NB4 (cell line): Measurements from ENCODE around the gene C1QB.

Experiments
- DNase-seq: peaks from one replicate; pipeline ENCODE4 v3.0.0; 2010; ENCODE audit warnings: low read depth
- H3K4me3 ChIP-seq: one replicate; pipeline ENCODE4 v1.5.1; 2011; ENCODE audit warnings: mild to moderate bottlenecking, low read depth, low read length, moderate library complexity
- CTCF ChIP-seq: IDR thresholded peaks from one replicate; pipeline ENCODE4 v1.5.1; 2012; ENCODE audit warnings: low read depth, low read length
- MYC ChIP-seq: IDR thresholded peaks from 2 replicates; pipeline ENCODE4 v1.6.1; 2011; ENCODE audit warnings: low read depth, low read length
- POLR2A ChIP-seq: IDR thresholded peaks from 2 replicates; pipeline ENCODE4 v1.6.1; 2011; ENCODE audit warnings: mild to moderate bottlenecking; ENCODE audit not compliant: insufficient read length; ENCODE audit errors: extremely low read depth
- TF ChIP-seq, protein P1 (sequence below): IDR thresholded peaks from 2 replicates; pipeline ENCODE4 v1.6.1; 2011; ENCODE audit warnings: low read depth, low read length

The C1QB gene

DNA sequence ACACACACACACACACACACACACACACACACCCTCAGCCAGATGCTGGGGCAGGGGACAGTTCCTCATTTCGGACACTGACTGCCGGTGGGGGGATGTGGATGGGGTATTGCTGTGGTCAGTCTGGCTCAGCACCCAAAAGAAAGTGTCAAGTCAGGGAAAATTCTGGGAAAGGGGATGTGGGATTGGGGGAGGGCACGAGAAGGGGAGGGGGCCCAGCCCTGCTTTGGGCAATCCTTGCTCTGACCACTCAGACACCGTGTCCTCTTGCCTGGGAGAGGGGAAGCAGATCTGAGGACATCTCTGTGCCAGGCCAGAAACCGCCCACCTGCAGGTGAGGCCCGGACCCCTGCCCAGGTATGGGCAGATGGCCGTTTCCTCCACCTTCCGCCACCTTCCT, 9.7 kb upstream of the C1QB start, which contains the start of gene C1QC:
C1QC (plus strand) TSS at position 253 of the 400 bp plus-strand sequence. CDS start 391 bp downstream, outside the sequence.
- H3K4me3 ChIP-seq: no peak within 1 kb of the TSS
- no peak for DNase-seq
- no peak for TF ChIP-seq CTCF
- TF ChIP-seq POLR2A: no peak
- no peak for TF ChIP-seq MYC
- TF ChIP-seq, protein P1, sequence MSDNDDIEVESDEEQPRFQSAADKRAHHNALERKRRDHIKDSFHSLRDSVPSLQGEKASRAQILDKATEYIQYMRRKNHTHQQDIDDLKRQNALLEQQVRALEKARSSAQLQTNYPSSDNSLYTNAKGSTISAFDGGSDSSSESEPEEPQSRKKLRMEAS: no peak

DNA sequence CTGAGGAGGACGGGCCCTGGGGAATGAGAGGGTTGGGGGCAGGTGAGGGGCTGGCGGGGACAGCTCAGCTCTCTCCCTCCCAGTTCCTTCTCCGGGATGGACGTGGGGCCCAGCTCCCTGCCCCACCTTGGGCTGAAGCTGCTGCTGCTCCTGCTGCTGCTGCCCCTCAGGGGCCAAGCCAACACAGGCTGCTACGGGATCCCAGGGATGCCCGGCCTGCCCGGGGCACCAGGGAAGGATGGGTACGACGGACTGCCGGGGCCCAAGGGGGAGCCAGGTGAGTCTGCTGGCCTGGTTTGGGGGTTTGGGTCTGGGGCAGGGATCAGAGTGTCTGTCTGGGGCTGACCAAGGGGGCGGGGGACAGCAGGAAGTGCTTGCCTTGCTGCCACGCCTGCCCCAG, 9.1 kb upstream of the C1QB start:
- TF ChIP-seq, protein P1: no peak
- TF ChIP-seq MYC (no peak), CTCF (no peak), POLR2A (no peak)
- no peak overlapping the region for H3K4me3 ChIP-seq
- no peak for DNase-seq

DNA sequence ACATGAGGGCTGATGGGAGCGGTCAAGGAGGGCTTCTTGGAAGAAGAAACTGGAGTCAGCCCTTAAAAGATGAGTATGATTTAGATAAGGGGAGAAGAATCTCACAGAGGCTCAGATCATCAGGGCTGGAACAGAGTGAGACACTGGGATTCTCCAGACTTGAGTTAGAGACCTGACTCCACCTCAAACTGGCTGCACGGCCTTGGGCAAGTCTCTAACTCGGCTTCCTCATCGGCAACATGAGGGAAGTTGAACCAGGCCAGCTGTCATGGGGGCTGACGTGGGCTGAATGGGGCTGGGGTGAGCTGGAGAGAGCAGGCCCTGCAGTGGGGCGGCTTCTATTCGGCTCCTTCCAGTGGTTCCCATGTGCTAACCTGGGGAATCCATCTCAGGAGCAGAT, 7.1 kb upstream of the C1QB start:
- no peak for DNase-seq
- TF ChIP-seq CTCF: no peak
- no peak for TF ChIP-seq POLR2A
- TF ChIP-seq, protein P1: no peak
- TF ChIP-seq MYC: no peak
- H3K4me3 ChIP-seq: no peak overlapping the region

DNA sequence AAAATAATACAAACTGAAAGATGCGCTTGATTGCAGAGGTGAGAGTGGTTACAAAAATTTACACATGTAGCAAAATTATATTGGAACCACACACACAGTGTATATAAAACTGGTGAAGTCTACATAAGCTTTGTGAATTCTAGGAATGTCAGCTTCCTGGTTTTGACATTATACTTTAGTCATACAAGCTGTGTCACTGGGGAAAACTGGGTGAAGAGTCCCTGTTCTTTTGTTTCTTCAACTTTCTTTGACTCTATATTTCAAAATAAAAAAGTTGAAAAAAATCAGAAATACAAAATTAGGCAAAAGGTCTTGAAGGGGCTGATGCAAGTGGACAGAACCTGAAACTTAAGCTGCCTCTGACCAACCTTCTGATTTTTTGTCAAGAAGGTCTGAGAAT, 6.7 kb upstream of the C1QB start:
- no peak for TF ChIP-seq MYC
- TF ChIP-seq, protein P1: no peak
- TF ChIP-seq POLR2A: no peak
- no peak for TF ChIP-seq CTCF
- DNase-seq: no peak
- H3K4me3 ChIP-seq: no peak overlapping the region

DNA sequence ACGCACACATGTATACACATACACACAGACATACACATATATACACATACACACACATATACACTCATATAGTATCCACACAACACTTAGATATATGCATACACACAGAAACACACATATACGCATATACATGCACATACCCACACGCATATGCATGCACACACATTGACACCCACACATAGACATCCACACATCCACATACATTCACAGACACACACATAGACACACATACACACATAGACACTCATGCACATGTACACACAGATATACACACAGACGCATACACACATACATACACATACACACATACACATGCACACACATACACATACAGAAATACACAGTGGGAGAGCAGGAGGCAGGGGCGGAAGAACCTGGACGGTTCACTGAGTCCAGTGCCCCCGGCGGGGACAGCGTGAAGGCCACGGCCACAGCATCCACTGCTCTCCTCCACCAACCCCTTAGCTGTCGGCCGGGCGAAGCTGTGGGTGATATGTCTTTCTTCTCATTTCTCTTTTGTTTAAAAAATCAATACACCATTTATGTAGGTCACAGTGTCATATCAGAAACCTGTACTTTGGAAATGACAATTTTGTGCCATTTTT, 2.8 kb upstream of the C1QB start:
- TF ChIP-seq MYC (no peak), POLR2A (no peak), CTCF (no peak)
- TF ChIP-seq, protein P1: no peak
- no peak for DNase-seq
- H3K4me3 ChIP-seq: no peak overlapping the region
